PFSK-1 (cell line): Measurements from ENCODE around the gene SH2D7.

Experiments used
- FOXP2 ChIP-seq: optimal IDR thresholded peaks from 2 replicates; pipeline ENCODE3; 2011; ENCODE audit warnings: borderline replicate concordance, control low read depth, inconsistent platforms; ENCODE audit not compliant: insufficient read depth; ENCODE audit errors: extremely low read length, extremely low read depth
- POLR2AphosphoS5 ChIP-seq: IDR thresholded peaks from 2 replicates; pipeline ENCODE4 v1.6.1; 2012; ENCODE audit warnings: low read depth, mild to moderate bottlenecking, control low read depth, low read length, moderate library complexity
- SIN3A ChIP-seq: IDR thresholded peaks from 2 replicates; pipeline ENCODE4 v1.6.1; 2012; ENCODE audit warnings: mild to moderate bottlenecking, low read length, moderate library complexity, borderline replicate concordance; ENCODE audit not compliant: insufficient read depth
- TAF1 ChIP-seq: IDR thresholded peaks from 2 replicates; pipeline ENCODE4 v1.6.1; 2012; ENCODE audit warnings: low read length, control low read depth, borderline replicate concordance; ENCODE audit not compliant: insufficient read depth
- TF ChIP-seq, protein P1 (sequence below), 2 experiments: IDR thresholded peaks; 2 replicates each; pipeline versions ENCODE4 v1.6.1 to v1.8.0; 2011 to 2012; ENCODE audit warnings: low read depth in 2 of 2, low read length in 2 of 2, control low read depth in 1 of 2, inconsistent platforms in 1 of 2, mild to moderate bottlenecking in 1 of 2, moderate library complexity in 1 of 2; ENCODE audit not compliant: insufficient read depth in 1 of 2

DNA sequence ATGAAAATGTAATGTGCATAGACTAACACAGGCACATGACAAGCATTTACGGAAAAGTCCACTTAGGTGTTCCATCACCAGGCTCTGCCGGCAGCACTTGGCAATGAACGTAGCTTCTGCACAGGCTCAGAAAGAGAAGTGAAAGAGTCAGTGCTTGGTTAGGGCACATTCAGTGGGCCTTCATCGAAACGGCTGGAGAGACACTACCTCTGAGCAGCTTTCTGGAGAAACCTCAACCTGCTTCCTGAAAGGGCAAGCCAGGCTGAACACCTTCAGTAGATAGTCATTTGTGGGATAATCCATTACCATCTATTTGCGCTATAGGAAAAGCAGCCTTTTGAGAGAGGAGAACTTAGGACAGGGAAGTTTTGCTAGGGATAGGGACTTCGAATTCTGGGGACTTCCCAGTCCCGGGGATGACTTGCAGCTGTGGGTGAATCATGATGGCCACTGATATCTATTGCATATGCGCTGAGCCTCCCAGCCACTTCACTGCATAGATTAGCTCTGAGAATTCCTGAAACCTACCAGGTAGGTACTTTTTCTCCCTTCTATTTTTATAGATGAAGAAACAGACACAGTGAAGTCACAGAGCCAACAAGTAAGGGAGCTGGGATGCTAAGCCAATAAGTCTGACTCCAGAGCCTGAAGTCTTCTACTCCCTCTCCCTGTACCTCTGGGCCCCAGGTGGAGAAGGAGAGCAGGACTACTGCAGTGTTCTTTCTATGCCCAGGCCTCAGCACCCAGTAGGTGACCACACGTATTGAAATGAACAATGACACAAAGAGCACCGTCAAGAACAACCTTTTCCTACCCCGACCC, 4.2 kb upstream of the SH2D7 start:
- TF ChIP-seq POLR2AphosphoS5 (no peak), FOXP2 (no peak), SIN3A (no peak), TAF1 (no peak)
- TF ChIP-seq, protein P1, sequence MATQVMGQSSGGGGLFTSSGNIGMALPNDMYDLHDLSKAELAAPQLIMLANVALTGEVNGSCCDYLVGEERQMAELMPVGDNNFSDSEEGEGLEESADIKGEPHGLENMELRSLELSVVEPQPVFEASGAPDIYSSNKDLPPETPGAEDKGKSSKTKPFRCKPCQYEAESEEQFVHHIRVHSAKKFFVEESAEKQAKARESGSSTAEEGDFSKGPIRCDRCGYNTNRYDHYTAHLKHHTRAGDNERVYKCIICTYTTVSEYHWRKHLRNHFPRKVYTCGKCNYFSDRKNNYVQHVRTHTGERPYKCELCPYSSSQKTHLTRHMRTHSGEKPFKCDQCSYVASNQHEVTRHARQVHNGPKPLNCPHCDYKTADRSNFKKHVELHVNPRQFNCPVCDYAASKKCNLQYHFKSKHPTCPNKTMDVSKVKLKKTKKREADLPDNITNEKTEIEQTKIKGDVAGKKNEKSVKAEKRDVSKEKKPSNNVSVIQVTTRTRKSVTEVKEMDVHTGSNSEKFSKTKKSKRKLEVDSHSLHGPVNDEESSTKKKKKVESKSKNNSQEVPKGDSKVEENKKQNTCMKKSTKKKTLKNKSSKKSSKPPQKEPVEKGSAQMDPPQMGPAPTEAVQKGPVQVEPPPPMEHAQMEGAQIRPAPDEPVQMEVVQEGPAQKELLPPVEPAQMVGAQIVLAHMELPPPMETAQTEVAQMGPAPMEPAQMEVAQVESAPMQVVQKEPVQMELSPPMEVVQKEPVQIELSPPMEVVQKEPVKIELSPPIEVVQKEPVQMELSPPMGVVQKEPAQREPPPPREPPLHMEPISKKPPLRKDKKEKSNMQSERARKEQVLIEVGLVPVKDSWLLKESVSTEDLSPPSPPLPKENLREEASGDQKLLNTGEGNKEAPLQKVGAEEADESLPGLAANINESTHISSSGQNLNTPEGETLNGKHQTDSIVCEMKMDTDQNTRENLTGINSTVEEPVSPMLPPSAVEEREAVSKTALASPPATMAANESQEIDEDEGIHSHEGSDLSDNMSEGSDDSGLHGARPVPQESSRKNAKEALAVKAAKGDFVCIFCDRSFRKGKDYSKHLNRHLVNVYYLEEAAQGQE (IDR thresholded peaks at IDR 0.05; ENCODE audit: insufficient read depth in 1 of 2, low read depth in 2 of 2, low read length in 2 of 2), result no peak
